Measurements from ENCODE around the gene FAM199X. TPM values are rescaled to one million over a fixed set of nuclear protein-coding genes. Genes with fewer than 3 reads are reported as not detected.
"Not testable (repeated sequence)": the region's sequence is repeated elsewhere in the genome, so short reads cannot be mapped to it uniquely, and the experiment has no call there.

FAM199X gene
- total RNA-seq, 5 donors from 2014 or later (not counting 1 experiment from before 2014, with no cell fraction given), result 15.3 to 17.2 (median 16.2) TPM

GRCh38 chrX:104195489-104196084 lies 29.3 kb downstream of the FAM199X start:
- Histone ChIP-seq H3K4me3 (ENCODE audit: control insufficient read depth in 1 of 2, extremely low read depth in 1 of 2, low read length in 1 of 2) (no peak overlapping the region), H3K4me1 (ENCODE audit: control insufficient read depth in 1 of 2, extremely low read depth in 1 of 2, insufficient read depth in 2 of 2, low read length in 2 of 2) (no peaks in the 10 kb centered on the region), H3K27me3 (replicated peaks in 1 of 2; ENCODE audit: control insufficient read depth in 2 of 2, extremely low read depth in 1 of 2, insufficient read depth in 2 of 2, low read length in 1 of 2) (no peaks in the 10 kb centered on the region), H3K27ac (ENCODE audit: low read length) (no peak overlapping the region), H3K36me3 (ENCODE audit: control insufficient read depth in 2 of 2, extremely low read depth in 1 of 2, insufficient read depth in 1 of 2, low read length in 1 of 2) (peaks cover 0 to 8% of the 10 kb centered on the region in 2 donors), H3K9me3 (no peaks in the 10 kb centered on the region)
- ATAC-seq (replicated peaks in 1 of 4), result peak in 2 of 4 experiments; percentile 42 to 52
- ChIA-PET CTCF (interaction anchor here (0.6 to 2.0 kb wide), 10 partner anchors 10 to 723 kb away, joined by 3 to 8 read pairs (median 4); partner anchors contain the start of genes FAM199X (in 1 of the 2) and SLC25A53 (in 1 of the 2)), POLR2A (no interaction called here)
- no peak overlapping the region for H3K27ac Mint-ChIP-seq
- no peaks in the 10 kb centered on the region for H3K36me3 Mint-ChIP-seq
- peak in 1 of 35 experiments; percentile 51 for DNase-seq
- no peaks in the 10 kb centered on the region for H3K4me1 Mint-ChIP-seq
- no peaks in the 10 kb centered on the region for H3K27me3 Mint-ChIP-seq
- H3K4me3 Mint-ChIP-seq, result no peak overlapping the region
- no peaks in the 10 kb centered on the region for H3K9me3 Mint-ChIP-seq
- WGBS (ENCODE audit: insufficient coverage), result no CpG with 5 or more reads among the region's 1 CpG

GRCh38 chrX:104205548-104205947 lies 39.3 kb downstream of the FAM199X start:
- WGBS (ENCODE audit: insufficient coverage), result no CpG with 5 or more reads among the region's 5 CpGs
- H3K27me3 Mint-ChIP-seq, result peaks cover 0 to 9% of the 10 kb centered on the region in 2 donors
- no peaks in the 10 kb centered on the region for H3K9me3 ChIP-seq
- no peaks in the 10 kb centered on the region for H3K4me1 ChIP-seq (ENCODE audit: control insufficient read depth in 1 of 2, extremely low read depth in 1 of 2, insufficient read depth in 2 of 2, low read length in 2 of 2)
- CTCF ChIA-PET, result interaction anchor here (0.7 to 1.4 kb wide), 2 partner anchors 8 to 10 kb away, joined by 4 to 8 read pairs; no protein-coding TSS in a partner anchor
- no peak for ATAC-seq (replicated peaks in 1 of 4)
- H3K4me1 Mint-ChIP-seq, result no peaks in the 10 kb centered on the region
- H3K27me3 ChIP-seq (replicated peaks in 1 of 2; ENCODE audit: control insufficient read depth in 2 of 2, extremely low read depth in 1 of 2, insufficient read depth in 2 of 2, low read length in 1 of 2), result no peaks in the 10 kb centered on the region
- no peaks in the 10 kb centered on the region for H3K36me3 ChIP-seq (ENCODE audit: control insufficient read depth in 2 of 2, extremely low read depth in 1 of 2, insufficient read depth in 1 of 2, low read length in 1 of 2)
- H3K4me3 Mint-ChIP-seq, result no peak overlapping the region
- H3K4me3 ChIP-seq (ENCODE audit: control insufficient read depth in 1 of 2, extremely low read depth in 1 of 2, low read length in 1 of 2), result no peak overlapping the region
- no peaks in the 10 kb centered on the region for H3K9me3 Mint-ChIP-seq
- H3K27ac ChIP-seq (ENCODE audit: low read length), result no peak overlapping the region
- no peak for DNase-seq
- peaks cover 6% of the 10 kb centered on the region for H3K36me3 Mint-ChIP-seq
- POLR2A ChIA-PET, result no interaction called here
- H3K27ac Mint-ChIP-seq, result no peak overlapping the region

- Histone ChIP-seq H3K4me1 (ENCODE audit: control insufficient read depth in 1 of 2, extremely low read depth in 1 of 2, insufficient read depth in 2 of 2, low read length in 2 of 2) (no peaks in the 10 kb centered on the region), H3K27me3 (replicated peaks in 1 of 2; ENCODE audit: control insufficient read depth in 2 of 2, extremely low read depth in 1 of 2, insufficient read depth in 2 of 2, low read length in 1 of 2) (peaks cover 0 to 2% of the 10 kb centered on the region in 2 experiments), H3K36me3 (ENCODE audit: control insufficient read depth in 2 of 2, extremely low read depth in 1 of 2, insufficient read depth in 1 of 2, low read length in 1 of 2) (no peaks in the 10 kb centered on the region), H3K27ac (ENCODE audit: low read length) (no peak overlapping the region), H3K9me3 (no peaks in the 10 kb centered on the region), H3K4me3 (ENCODE audit: control insufficient read depth in 1 of 2, extremely low read depth in 1 of 2, low read length in 1 of 2) (no peak overlapping the region)
- Mint-ChIP-seq H3K36me3 (no peaks in the 10 kb centered on the region), H3K27me3 (peaks cover 0 to 20% of the 10 kb centered on the region in 2 donors), H3K27ac (no peak overlapping the region), H3K9me3 (no peaks in the 10 kb centered on the region), H3K4me1 (no peaks in the 10 kb centered on the region), H3K4me3 (no peak overlapping the region)
- POLR2A ChIA-PET, result no interaction called here
- WGBS (ENCODE audit: insufficient coverage), result no CpG with 5 or more reads among the region's 5 CpGs
- ATAC-seq (replicated peaks in 1 of 4) (no peak), DNase-seq (no peak)
- CTCF ChIA-PET, result interaction anchor here in 1 of 2 donors (0.6 kb wide), 1 partner anchor 63 kb away, joined by 3 read pairs; no protein-coding TSS in a partner anchor
Measured at GRCh38 chrX:104211187-104211586, 44.9 kb downstream of the FAM199X start.

DNA sequence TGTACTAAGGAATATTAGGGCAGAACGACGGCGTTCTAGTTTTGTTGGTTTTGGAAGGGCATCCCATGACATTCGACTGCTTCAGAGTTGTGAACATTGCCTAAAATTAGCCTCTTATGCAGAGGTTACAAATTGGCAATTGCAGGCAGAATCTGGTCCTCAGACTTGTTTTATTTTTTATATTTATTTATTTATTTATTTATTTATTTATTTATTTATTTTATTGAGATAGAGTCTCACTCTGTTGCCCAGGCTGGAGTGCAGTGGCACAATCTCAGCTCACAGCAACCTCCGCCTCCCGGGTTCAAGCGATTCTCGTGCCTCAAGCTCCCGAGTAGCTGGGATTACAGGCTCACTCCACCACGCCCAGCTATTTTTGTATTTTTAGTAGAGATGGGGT lies 63.8 kb downstream of the FAM199X start:
- H3K27me3 Mint-ChIP-seq; H3K9me3 ChIP-seq; ATAC-seq (replicated peaks in 1 of 4); H3K27me3 ChIP-seq (replicated peaks in 1 of 2; ENCODE audit: control insufficient read depth in 2 of 2, extremely low read depth in 1 of 2, insufficient read depth in 2 of 2, low read length in 1 of 2); H3K4me3 Mint-ChIP-seq; H3K4me3 ChIP-seq (ENCODE audit: control insufficient read depth in 1 of 2, extremely low read depth in 1 of 2, low read length in 1 of 2); H3K36me3 ChIP-seq (ENCODE audit: control insufficient read depth in 2 of 2, extremely low read depth in 1 of 2, insufficient read depth in 1 of 2, low read length in 1 of 2); H3K4me1 ChIP-seq (ENCODE audit: control insufficient read depth in 1 of 2, extremely low read depth in 1 of 2, insufficient read depth in 2 of 2, low read length in 2 of 2); POLR2A ChIA-PET; H3K36me3 Mint-ChIP-seq; H3K9me3 Mint-ChIP-seq; H3K4me1 Mint-ChIP-seq; H3K27ac Mint-ChIP-seq; DNase-seq; H3K27ac ChIP-seq (ENCODE audit: low read length): not testable (repeated sequence)
- 89% methylated on average over 3 of the region's 10 CpGs for WGBS (ENCODE audit: insufficient coverage)
- CTCF ChIA-PET, result interaction anchor here in 1 of 2 donors (0.6 kb wide), 1 partner anchor 31 kb away, joined by 7 read pairs; no protein-coding TSS in a partner anchor

Other genes with a start within 250 kb of the FAM199X start
- 1 to 10 TPM; 4.1 to 9.1 (median 5.0) TPM for gene TMSB15B, start 203.8 kb upstream of the FAM199X start, total RNA-seq
- gene H2BW1, start 152.7 kb upstream of the FAM199X start, total RNA-seq, result not detected
- gene H2BW2, start 126.5 kb upstream of the FAM199X start, total RNA-seq, result not detected
- 1 to 10 TPM; 2.1 to 3.5 (median 2.7) TPM for gene TMSB15C, start 90.2 kb upstream of the FAM199X start, total RNA-seq
- gene ZCCHC18, start 53.9 kb upstream of the FAM199X start, total RNA-seq, result 10 to 100 TPM in 3 of 5 donors, 1 to 10 TPM in 2; 2.7 to 18.4 (median 10.3) TPM
- gene SLC25A53, start 9.4 kb upstream of the FAM199X start, total RNA-seq, result 10 to 100 TPM; 10.1 to 20.2 (median 16.2) TPM
- gene ESX1, start 88.5 kb downstream of the FAM199X start, total RNA-seq, result not detected

Measured in T-cell (primary cell).